NCI-H345 (cell line): ENCODE measurements around the gene RNF144B.
"Not testable (repeated sequence)": the region's sequence is repeated elsewhere in the genome, so short reads cannot be mapped to it uniquely, and the experiment has no call there.

Source experiments
- DNase-seq: peaks from one replicate; lab custom pipeline; 2025; lab: John Stamatoyannopoulos, UW

The RNF144B gene

DNA sequence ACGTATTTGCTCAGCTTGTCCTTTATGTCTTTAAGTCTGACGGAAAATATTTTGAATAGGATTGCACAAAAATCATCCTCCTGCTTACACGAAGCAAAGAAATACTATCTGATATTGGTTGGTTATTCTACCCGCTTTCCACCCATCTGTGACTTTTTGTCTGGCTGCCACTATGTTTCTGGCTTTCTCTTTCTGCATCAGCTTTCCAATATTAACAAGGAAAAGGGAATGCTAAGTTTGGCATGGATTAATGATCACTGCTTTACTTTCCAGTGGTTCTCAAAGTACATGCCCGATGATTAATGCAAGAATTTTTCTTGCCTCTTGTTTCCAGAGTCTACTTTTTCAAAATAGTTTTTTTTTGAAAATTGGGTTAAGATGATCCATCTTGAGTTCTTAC lies 57.0 kb downstream of the RNF144B start:
- no peak for DNase-seq

DNA sequence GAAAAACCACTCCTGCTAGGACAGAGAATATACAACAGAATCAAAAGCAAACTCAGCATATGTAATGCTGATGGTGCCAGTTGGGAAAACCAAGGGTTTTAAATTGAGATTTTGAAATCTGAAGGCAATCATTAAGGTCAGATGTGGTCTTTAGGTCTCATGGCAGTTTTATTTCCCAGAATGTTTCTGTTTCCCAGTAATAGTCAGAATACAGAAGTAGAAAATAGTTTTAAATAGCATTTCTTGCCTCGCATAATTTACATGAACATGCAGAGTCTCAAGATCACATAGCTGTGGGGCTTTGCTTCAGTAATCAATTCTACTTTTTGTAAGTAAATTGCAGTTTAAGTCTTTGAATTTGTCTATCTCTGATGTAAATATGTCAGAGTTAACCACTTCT lies 58.1 kb downstream of the RNF144B start:
- DNase-seq: no peak

DNA sequence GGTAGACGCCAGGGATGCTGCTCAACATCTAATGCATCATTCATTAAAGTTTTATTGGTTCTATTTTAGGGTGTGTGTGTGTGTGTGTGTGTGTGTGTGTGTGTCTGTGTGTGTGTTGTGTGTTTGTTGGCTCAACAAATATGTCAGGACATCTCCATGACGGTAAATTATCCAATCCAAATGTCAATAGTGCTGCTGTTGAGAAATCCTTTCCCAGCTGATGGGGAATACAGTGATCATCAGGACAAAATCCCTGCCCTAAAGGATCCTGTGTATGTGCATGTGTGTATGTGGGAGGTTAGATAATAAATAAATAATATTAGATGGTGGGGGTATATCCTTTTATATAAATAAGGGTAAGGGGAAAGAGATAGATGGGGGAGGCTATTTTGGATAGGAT lies 59.6 kb downstream of the RNF144B start:
- no peak for DNase-seq

DNA sequence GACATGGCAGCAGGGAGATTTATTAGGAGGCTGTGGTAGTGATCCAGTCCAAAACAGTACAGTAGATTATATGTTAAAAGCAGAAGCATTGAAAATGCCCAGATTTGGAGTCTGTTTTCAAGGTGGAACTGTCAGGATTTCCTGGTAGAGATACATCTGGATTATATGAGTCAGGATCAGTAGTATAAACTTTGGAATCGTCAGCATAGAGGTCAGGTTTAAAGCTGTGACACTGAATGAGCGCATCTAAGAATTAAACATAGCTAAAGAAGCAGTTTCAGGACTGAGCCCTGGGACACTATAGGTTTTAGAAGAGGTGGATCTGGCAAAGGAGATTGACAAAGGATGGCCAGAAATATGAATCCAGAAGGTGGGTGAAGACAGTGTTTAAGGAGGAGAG lies 60.4 kb downstream of the RNF144B start:
- no peak for DNase-seq

DNA sequence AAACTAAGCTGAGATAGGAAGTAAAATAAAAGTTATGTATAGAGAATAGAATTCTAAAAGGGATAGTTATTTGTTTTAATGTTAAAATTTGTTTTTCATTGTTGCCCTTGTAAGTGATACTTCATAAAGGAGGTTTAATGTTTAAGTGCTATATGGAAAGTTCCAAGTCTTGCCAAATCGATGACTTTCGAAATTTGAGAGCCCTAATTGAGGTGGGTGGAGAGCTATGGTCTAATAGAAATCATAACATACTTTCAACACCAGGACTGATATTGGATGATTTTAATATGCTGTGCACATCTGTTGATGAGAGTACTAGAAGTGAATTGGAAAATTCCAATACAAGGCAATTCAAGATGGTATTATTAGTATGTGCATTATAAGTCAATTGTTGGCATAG lies 64.6 kb downstream of the RNF144B start:
- DNase-seq: no peak

DNA sequence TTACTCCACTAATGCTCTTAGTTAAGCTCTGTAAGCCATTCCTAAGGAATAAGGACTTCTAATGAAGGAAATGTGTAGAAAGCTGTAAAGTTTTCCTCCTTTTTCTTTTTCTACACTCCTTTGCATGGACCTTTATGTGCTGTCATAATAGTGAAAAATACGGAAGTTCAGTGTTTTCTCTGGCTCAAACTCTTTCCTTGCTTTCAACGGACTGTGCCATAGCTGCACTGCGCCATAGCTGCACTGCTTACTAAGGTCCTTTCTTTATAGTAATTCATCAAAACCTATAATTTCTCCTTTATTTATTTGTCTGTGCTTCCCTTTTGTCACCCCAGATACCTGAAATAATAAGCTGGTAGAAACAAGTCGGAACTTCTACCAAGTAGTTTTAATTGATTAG lies 67.3 kb downstream of the RNF144B start:
- DNase-seq: no peak

DNA sequence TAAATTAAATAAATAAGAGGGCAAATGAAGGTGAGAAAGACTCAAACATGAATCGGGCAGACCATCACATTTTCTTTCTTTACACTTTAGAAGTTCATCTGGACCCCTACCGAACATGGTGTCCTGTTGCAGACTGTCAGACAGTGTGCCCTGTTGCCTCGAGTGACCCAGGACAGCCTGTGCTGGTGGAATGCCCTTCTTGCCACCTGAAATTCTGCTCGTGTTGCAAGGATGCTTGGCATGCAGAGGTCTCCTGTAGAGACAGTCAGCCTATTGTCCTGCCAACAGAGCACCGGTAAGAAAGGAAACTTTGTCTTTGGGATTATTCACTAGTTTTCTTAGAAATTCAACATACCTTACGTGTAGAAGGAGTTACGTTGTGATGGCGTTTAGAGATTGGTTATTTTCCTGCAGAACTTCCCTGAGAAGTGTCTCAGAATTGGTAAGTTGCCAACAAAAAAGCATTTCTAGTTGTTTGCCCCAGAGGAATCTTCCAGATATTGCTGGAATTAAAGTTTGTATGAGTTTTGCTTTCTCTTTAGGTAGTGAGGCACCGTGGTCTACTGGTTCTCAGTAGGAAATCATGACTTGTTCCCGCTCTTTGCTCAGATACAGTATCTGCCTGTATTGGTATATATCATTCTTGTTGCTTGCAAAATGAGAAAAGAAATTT lies 70.1 kb downstream of the RNF144B start:
- DNase-seq: no peak

DNA sequence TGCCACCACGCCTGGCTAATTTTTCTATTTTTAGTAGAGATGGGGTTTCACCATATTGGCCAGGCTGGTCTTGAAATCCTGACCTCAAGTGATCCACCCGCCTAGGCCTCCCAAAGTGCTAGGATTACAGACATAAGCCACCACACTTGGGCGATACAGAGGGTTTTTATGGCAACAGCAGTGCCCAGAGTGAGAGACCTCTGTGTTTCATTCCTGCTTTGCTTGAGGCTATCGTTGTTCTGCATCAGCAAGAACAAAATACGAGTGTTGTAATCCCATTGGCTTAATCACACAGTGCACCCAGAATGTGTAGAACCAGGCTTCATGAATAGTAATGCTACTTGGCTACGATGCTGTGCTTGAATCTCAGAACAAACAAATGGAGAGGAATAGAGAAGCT lies 70.9 kb downstream of the RNF144B start:
- DNase-seq: not testable (repeated sequence)

DNA sequence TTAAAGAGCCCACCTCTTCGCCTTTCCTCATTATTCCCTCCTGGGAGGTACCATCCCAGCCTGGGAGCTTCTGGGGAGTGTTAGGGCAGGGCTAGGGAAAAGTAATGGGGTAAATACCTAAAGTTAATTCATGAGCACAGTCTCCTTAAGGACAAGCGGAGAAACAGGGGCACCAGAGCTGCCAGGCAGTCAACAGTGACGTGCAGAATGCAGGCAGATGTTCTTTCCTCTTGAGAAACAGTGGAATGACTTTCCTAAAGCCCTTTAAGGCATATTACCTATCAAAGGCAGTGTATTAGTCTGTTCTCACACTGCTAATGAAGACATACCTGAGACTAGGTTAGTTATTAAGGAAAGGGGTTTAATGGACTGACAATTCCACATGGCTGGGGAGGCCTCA lies 76.3 kb downstream of the RNF144B start:
- DNase-seq: no peak

DNA sequence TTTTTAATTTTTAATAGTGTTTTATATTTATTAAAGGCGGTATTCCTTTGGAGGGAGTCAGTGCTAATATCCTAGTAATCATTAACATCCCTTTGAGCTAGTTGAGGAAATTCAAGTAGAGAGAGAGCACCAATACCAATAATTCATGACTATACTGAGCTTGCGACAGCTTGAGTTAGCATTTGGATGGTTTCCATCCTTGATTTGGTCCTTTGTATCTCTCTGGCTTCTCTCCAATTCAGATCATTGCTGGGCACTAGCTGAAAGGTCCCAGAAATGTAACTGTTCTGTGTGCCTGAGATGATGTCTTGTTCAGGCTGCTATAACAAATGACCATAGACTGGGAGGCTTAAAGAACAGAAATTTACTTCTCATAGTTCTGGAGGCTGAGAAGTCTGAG lies 77.0 kb downstream of the RNF144B start:
- peak; percentile 29 for DNase-seq

DNA sequence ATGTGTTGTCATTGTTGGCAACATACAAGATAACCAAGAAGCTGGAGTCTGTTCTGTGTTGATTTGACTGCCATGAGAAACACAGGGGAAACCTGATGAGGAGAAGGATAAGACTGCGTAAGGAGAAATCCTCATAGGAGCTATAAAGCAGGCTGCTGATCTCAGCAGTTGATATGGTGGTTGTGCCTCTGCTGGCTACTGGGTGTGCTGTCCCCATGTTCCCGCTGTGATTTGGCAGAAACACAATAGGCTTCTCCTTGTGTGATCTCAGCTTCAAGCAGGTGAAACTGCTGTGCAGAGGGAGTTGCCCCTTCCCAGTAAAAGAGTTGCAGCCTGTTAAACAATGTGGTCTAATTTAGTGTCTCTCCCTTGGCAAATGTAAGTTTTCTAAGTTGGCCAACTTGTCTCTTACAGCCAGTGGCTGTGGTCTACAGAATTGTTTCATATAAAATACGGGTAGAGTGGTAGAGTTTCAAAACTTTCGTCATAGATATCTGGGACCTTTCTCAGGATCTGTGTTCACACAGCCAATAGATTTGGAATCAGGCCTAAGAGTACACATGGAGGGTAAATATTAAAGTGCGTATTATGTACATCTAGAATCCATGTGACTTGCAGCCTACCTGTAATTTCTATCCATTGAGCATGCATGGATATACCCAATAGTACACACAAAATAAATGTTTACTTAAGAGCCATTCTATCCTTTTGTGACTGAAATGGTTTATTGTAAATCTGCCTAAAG lies 78.4 kb downstream of the RNF144B start:
- DNase-seq: peak; percentile 95

DNA sequence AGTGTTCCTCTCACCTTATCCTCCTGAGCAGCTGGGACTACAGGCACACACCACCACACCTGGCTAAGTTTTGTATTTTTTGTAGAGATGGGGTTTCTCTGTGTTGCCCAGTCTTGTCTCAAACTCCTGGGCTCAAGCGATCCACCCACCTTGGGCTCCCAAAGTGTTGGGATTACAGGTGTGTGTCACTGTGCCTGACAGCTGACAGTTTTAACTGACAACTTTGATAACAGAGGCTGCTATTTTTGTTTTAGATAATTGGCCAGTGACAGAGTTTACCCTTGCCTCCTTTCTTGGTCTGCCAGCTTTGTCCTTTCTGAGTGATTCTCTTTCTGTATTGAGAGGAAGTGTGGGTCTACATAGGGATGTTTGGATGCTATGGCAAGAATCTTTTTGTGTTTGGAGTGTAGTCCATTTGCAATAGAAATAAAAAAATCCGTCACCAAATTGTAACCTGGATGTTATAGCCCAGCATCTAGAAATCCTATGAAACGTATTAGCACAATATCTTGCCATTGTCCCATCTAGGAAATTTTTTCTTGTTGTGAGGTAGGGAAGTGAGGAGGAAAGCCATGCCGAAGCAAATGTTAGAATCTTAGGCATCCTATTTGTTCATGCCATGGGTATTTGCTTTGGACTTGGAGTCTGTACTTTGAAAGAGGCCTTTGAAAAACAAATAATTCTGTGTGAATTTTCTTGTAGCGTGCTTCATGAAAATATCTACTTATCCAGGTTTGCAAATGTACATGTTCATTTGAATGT lies 80.8 kb downstream of the RNF144B start:
- no peak for DNase-seq

DNA sequence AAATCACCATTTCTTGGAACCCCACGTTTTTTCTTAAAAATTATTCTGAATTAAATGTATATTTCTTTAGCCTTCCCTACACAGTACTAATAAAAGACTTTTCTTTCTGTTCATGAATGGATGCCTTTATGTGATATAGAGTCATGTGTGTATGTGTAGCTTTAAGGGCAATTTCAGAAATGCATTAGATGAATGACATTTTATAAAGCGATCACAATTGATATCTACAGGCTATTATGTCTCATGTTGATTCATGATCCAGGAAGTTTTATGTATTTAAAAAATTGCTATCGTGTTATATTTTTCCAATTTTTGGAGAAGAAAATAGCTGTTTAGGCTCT lies 81.3 kb downstream of the RNF144B start:
- no peak for DNase-seq

DNA sequence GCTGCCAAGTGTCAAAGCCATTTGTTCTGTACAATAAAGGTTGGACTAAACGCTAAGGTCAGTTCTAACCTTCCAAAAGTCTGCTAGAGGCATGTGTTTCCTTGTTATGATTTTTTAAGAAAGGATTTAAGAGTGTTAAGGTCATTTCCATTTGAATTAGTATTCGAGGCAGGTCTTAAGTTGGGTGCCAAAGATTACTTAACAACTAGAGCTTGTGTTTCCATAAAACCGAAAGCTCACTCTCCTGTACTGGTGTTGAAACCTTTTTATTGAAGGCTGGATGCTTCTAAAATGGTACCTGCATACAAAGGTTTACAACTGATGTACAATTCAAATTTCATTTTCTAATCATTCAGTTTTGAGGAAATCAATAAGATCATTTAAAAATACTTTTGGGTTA lies 82.4 kb downstream of the RNF144B start:
- no peak for DNase-seq

DNA sequence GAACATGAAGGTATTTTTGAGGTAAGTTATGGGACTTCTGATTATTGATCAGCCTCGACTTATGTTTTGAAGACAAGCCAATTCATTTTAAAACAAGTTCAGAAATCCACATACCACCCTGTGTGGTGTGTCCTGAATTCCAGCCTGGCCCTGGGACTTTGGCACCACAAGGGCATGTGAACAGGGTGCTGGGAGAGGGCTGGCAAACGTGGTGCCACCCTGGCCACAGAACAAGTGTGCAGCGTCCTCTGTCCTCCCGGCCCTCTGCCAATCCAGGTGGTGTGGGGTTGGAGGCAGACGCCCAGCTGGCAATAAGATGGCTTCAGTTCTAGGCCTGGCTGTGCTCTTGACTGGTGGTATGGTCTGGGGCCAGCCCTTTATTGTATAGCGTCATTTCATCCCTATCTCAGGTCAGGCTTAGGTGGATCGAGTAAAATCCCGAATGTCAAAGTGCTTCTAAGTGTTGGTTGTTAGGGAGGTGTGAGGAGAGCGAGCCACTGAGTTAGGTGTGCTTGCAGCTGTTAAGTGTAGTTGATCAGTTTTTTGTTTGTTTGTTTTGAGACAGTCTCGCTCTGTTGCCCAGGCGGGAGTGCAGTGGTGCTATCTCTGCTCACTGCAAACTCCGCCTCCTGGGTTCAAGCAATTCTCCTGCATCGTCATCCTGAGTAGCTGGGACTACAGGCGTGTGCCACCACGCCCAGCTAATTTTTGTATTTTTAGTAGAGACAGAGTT lies 84.2 kb downstream of the RNF144B start:
- DNase-seq: no peak

DNA sequence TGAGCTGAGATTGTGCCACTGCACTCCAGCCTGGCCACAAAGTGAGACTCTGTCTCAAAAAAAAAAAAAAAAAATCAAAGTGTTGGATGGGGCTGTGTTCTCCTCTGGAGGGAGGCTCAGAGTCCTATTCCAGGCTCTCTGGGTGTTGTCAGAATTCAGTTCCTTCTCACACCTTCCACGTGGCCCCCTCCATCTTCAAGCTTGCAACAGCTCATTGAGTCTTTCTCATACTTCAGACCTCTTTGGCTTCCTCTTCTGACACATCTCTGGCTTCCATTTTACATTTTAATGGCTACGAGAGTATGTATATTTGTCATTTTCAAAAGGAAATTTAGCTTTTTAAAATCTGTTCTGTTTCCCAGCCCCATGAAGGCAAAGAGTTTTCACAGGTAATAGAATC lies 85.8 kb downstream of the RNF144B start:
- no peak for DNase-seq

DNA sequence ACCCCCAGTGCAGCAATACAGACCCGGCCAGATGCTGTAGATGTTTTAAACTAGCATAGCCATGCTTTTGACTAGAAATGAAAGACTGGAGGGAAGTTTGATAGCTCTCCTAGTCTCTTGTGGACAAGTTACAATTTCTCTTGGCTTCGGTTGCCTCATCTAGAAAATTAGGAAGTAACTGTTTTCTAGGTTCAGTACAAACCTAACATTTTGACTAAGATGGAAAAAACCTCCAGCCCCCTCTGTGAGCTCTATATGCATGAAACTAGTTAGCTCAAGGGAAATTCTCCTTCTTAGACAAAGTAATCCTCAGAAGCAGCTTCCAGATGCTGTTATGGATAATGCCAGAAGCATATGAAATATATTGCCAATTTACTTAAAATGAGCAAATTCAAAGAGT lies 86.6 kb downstream of the RNF144B start:
- no peak for DNase-seq

DNA sequence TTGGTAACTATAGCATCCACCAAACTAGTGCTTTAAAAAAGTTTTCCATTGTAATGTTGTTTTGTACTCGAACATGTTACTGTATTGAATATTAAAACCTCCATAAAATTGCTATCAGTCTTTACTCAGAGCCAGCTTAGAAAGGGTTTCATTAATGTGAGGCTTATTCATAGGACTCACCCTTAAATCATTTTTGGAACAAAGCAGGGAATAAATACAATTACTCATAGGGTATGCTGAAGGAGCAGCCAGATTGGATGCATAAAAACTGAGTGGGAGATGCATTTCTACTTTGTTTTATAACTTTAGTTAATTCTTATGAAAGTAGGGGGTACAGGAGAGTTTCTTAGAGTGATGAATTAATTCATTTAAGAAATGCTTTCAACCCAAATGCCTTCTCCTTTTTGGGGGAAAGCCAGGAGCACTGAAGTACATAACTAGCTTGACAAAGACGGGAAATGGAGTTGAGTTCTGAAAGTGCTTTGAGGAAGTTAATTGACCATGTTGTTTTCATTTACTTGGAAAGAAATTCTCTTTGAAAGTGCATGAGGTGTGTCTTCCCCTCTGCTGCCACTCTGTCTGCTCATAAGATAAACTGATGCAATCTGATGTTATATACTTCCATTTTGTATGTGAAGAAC lies 90.3 kb downstream of the RNF144B start:
- DNase-seq: peak; percentile 15

DNA sequence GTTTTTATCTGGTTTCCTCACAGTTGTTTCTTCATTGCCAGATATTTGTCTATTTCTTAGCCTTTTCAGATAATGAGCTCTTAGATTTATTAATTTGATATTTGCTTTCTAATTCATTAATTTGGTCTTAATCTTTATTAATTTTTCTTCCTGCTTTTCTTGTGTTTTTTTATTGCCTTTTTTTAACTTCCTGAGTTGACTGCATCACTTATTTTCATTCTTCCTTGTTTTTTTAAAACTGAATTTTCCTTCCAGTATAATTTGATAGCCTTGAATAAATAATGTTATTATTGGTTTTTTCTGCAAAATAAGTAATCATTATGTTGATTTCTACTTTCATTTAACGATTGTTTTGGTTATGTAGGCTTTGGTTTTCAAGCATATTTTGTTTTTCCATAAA lies 91.5 kb downstream of the RNF144B start:
- DNase-seq: no peak

DNA sequence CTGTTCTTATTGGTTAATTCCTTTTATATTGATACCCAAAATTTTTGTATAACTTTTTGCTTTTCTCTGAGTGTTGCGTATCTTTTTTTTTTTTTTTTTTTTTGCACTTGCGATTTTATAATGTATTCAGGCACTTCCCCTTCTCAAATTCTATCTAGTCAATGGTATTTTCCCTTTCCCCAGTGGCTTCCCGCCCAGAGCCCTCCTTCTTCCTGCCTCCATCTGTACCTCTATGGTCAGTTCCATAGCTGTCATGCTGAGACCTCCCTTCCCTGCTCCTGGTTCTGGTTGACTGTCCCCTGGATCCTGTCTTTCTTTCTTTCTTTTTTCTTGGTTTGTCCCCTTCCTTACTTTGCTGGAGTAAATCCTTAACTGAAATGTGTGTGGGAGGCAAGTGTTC lies 94.7 kb downstream of the RNF144B start:
- no peak for DNase-seq

DNA sequence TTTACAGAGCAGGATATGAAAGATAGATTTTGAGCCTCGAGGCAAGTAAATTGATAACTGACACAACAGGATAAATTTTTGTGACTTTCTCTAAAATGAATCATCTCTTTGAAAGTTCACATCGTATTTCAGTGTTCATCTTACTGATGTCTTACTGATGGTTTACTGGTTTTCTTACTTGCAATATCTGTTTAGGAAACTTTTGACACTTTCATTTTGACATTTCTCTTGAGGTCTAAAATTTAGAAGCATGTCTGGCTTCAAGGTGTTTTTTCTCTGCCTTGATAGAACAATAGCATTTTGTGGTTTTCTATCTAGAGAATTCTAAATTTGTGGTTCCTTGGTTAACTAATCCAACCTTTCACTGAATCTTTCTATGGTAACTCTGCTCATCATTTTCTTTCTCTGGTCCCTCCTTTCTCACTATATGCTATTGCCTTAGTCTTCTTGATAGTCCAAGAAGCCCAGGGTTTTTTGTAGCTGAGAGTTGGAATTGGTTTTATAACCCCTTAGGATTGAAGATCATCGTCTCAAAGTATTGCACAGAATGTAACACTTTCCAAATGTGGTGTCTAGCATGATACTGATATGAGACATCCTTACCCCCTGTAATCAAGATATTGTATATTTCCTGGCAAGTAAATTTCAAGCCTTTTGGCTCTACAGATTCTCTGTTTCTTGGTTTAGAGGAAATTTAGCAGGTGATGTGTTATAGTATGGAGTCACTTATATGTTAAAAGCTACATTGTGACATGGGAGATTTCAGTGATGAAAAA lies 98.7 kb downstream of the RNF144B start:
- no peak for DNase-seq
